GM21526 (cell line): Measurements from ENCODE around the gene ZCCHC24.
A peak's percentile ranks its signal among the peaks of the same experiment; 100 is the strongest.

ENCODE experiments used
- ATAC-seq: cut with Tn5 transposase; IDR thresholded peaks from one replicate; pipeline ENCODE4 v1.9.1; 2021; ENCODE audit warnings: moderate library complexity; ENCODE audit not compliant: unreplicated experiment, low FRiP score

ZCCHC24 gene

GRCh38 chr10:79445161-79445976, at the start of gene ZCCHC24:
Gene ZCCHC24, minus strand, starts transcription at chr10:79445624. Its CDS starts 184 bp downstream, at chr10:79445440.
- ATAC-seq: peak; percentile 96

GRCh38 chr10:79493806-79494205, 48.4 kb upstream of the ZCCHC24 start:
- no peak for ATAC-seq

GRCh38 chr10:79492839-79493238, 47.4 kb upstream of the ZCCHC24 start:
- ATAC-seq: no peak

DNA sequence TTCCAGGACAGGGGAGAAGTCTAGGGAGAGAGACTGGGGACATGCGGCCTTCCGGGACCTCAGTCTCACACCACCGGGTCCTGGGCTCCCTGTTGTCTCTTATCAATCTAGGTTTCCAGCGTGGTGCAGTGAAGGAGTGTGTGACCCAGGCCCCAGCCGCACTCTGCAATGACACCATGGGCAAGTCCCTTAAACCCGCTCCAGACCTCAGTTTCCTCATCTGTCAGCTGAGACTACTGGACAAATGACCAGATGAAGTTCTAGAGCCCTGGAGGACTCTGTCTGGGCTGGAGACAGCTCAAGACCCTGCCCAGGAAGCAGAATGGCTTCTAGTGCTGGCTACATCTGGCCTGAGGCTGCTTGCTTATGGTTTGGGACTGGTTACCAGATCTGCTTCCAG, 46.8 kb upstream of the ZCCHC24 start:
- no peak for ATAC-seq

- ATAC-seq: no peak
Measured at GRCh38 chr10:79491143-79491835, 45.9 kb upstream of the ZCCHC24 start.

DNA sequence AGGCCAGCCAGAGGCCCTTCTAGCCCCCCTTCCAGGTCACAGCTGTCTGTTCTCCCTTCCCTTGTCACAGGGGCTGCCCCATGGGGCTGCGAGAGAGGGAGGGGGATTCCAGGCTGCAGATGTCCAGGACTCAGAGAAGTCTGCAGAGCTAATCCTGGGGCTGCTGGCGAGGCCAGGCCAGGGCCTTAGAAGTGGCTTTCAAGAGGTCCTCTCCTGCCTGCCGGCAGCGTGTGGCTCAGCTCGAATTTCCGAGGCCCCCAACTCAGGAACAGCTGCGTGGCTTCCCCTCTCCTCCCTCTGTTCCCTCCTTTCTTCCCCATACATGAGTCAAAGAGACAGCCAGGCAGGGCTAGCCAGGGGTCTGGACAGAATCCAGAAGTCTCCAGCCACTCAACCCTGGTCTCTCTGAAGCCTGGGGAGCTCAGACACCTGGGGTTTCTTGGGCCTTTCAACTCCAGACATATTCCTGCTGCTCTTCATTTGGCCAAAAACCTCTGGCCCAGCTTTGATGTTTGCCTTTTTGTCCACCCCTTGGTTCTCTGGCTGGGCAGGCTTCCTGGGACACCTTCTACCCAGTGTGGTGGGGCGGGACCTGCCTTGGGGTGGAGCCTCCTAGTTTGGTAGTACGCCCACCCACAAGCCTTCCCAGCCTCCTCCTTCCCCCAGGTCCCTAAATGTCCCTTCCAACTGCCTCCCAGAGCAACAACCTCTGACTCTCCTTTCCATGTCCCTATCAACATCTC, 45.1 kb upstream of the ZCCHC24 start:
- ATAC-seq: no peak

DNA sequence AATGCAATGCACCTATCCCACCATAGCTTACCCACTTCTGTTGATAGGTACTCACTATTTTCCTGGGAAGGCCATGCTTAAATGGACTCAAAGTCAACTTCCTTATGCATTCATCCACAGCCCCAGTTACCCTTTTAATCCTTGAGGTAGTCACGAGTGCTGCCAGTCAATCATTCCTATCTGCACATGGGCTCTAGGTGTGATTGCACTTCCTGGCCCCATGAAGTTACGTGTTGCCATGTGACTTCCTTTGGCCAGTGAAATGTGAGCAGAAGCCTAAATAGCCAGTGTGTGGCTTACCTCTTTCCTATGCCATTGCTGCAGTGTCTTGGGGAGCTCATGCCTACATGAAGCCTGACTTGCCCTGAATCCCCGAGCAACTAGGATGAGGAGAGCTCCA, 43.4 kb upstream of the ZCCHC24 start:
- no peak for ATAC-seq

GRCh38 chr10:79488336-79488735, 42.9 kb upstream of the ZCCHC24 start:
- ATAC-seq: no peak

DNA sequence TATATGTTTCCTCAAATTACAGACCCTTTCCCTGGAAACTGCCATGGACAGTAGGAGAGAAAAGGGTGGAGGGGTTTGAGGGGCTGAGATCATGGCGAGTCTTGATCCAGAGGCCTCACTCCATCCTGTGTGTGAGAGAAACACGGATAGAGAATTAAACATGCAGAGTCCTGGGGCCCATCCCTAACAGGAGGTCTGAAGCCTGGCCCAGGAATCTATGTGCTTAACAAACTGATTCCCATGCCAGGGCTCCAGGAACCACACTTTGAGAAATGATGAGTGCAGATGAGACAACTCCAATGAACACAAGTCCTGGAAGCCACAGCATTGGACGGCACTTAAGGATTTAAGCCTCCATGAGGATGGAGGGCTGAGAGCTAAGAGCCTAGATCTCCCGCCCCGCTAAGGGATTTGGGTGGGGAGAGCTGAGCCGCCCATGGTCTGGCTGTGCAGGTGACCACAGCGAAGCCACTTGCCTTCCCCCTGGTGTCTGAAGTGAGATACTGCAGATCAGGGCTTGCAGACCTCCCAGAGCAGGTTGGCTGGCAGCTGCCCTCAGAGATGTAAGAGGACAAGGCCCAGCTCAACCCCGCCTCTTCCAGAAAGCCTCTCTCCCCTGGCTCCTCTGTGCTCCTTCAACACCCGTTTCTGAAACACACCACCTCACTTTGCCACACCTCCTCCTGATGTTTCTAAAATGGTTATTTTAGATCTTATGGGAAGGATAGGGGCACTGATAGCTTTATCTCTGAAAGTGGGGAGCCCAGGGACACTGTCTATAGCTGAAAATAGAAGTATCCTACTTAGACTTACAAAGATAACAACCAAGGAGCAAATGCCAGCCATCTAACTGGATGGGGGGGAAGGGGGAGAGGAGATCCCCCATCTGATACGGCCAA, 42.1 kb upstream of the ZCCHC24 start:
- ATAC-seq: peak; percentile 86

GRCh38 chr10:79484476-79484875, 39.1 kb upstream of the ZCCHC24 start:
- ATAC-seq: no peak

GRCh38 chr10:79483948-79484347, 38.5 kb upstream of the ZCCHC24 start:
- no peak for ATAC-seq

- no peak for ATAC-seq
Measured at GRCh38 chr10:79483299-79483698, 37.9 kb upstream of the ZCCHC24 start.

DNA sequence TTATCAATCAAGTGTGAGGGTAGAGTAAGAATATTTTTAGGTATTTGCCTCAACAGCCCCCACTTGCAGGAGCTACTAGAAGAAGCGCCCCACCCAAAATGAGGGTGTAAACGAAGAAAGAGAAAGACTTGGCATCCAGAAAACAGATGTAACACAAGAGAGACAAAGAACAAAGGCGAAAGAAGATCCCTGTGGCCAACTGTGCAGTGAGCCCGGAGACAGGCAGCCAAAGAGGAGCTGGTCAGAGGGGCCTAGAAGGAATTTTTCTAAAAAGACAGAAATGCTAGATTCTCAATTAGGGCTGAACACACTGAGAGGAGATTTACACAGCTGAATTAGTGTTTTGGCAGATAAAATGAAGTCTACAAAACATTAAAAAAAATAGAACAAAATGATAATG, 37.3 kb upstream of the ZCCHC24 start:
- no peak for ATAC-seq

- no peak for ATAC-seq
Measured at GRCh38 chr10:79482304-79482703, 36.9 kb upstream of the ZCCHC24 start.

GRCh38 chr10:79479283-79479909, 34.0 kb upstream of the ZCCHC24 start:
- ATAC-seq: no peak

GRCh38 chr10:79477456-79477855, 32.0 kb upstream of the ZCCHC24 start:
- no peak for ATAC-seq

DNA sequence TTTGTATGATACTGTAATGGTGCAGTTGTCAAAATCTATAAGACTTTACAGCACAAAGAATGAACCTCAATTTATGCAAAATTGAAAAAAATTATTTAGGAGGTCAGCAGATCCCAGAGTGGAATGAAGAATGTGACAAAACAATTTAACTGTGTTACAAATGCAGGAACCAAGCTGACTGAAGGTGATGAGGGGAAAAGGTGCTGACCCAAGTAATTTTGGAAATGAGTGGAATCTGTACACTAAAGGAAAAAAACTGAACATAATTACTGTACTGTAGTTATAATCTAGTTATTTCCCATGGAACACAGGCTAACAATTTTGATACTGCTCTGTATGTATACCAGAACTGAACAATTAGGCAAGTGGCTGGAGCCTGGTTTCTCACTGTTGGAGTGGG, 31.2 kb upstream of the ZCCHC24 start:
- no peak for ATAC-seq

DNA sequence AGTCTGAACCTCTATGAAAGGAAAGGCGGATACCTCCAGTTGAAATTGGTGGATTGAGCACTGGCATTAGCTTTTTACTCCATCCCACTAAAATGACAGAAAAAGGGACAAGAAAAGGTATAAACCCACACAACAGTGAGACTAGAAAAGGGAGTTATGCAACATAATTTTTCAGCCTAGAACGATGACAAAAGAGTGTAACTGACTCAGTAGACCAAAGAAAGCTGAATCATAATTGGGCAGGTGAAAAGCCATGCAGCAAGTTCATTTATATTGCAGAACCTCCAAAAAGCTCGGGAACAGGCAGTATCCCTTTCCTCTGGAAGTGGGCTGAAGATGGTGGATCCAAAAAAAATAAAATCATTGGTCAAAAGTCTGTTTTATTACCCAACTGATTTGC, 30.5 kb upstream of the ZCCHC24 start:
- no peak for ATAC-seq

- no peak for ATAC-seq
Measured at GRCh38 chr10:79475119-79475653, 29.8 kb upstream of the ZCCHC24 start.
